Esophagus (tissue), 2 donors: ENCODE measurements around the gene MTUS2. TPM values are rescaled to one million over a fixed set of nuclear protein-coding genes. Genes with fewer than 3 reads are reported as not detected.
"Not testable (repeated sequence)": the region's sequence is repeated elsewhere in the genome, so short reads cannot be mapped to it uniquely, and the experiment has no call there.

Experiments used
- H3K27ac ChIP-seq, 2 donors: one replicate each; pipeline ENCODE4 v1.5.1; 2013; ENCODE audit warnings: low read depth in 2 of 2, mild to moderate bottlenecking in 2 of 2, inconsistent platforms in 1 of 2, low read length in 1 of 2, moderate library complexity in 1 of 2
- H3K27me3 ChIP-seq, 2 donors: one replicate each; pipeline ENCODE4 v1.6.1; 2013; ENCODE audit warnings: low read length in 2 of 2, control low read depth in 1 of 2, mild to moderate bottlenecking in 1 of 2; ENCODE audit not compliant: insufficient read depth in 2 of 2, control insufficient read depth in 1 of 2
- H3K36me3 ChIP-seq, 2 donors: one replicate each; pipeline ENCODE4 v1.6.1; 2013; ENCODE audit warnings: low read length in 1 of 2; ENCODE audit not compliant: control insufficient read depth in 2 of 2, insufficient read depth in 2 of 2
- H3K4me1 ChIP-seq, 2 donors: one replicate each; pipeline ENCODE4 v1.6.1; 2013; ENCODE audit warnings: low read length in 1 of 2; ENCODE audit not compliant: control insufficient read depth in 2 of 2, insufficient read depth in 2 of 2
- H3K4me3 ChIP-seq, 2 donors: one replicate each; pipeline ENCODE4 v1.5.1; 2013; ENCODE audit warnings: low read length in 2 of 2, mild to moderate bottlenecking in 2 of 2, low read depth in 1 of 2, moderate library complexity in 1 of 2
- H3K9me3 ChIP-seq, 2 donors: one replicate each; pipeline ENCODE4 v1.6.1; 2013; ENCODE audit warnings: mild to moderate bottlenecking in 2 of 2, low read depth in 1 of 2, low read length in 1 of 2, moderate library complexity in 1 of 2; ENCODE audit not compliant: control insufficient read depth in 2 of 2, insufficient read depth in 1 of 2
- WGBS, 2 donors: extraction: QIAGEN DNeasy Blood & Tissue Kit; methylation state at CpG; one replicate each; pipeline ENCODE4 v1.1.7; 2013; 5-methylcytosine and 5-hydroxymethylcytosine counted together
- polyA plus RNA-seq, 2 donors: library from polyadenylated mRNA; stranded (reverse); fragments of 200-250 nt; gene quantifications; one replicate each; pipeline ENCODE4 v1.2.3, GENCODE V29; 2013
- donor health status: healthy with polysubstance abuse.
- donor health status: Bipolar disorder and iron deficiency.

Gene MTUS2
- polyA plus RNA-seq, 2 donors: 0.20 to 0.33 TPM

DNA sequence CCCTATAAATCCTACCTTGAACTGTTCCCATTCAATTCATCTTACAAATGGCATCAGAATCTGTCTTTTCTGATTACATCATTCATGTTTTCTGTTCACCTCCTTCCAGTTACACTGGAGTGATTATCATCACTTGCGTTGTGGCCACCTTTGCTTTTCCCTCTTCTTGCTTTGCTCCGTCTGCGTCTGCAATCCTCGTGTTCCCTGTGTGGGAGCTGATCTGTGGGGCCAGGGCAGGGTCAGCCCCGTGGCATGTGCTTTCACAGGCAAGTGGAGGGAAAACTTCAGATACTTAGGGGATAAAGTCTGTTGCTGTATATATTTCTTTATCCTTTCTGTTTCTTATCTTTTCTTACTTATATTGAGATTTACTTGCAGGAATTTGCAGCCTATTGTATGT, 497.7 kb downstream of the MTUS2 start:
- H3K36me3 ChIP-seq: no peaks in the 10 kb centered on the region
- WGBS, 2 donors: 50 to 54% methylated on average over 5 of the region's 5 CpGs
- no peaks in the 10 kb centered on the region for H3K27me3 ChIP-seq
- no peak overlapping the region for H3K27ac ChIP-seq
- peaks cover 2 to 3% of the 10 kb centered on the region in 2 donors for H3K9me3 ChIP-seq
- no peak overlapping the region for H3K4me3 ChIP-seq
- H3K4me1 ChIP-seq: no peaks in the 10 kb centered on the region

- H3K36me3 ChIP-seq: no peaks in the 10 kb centered on the region
- H3K27me3 ChIP-seq: no peaks in the 10 kb centered on the region
- WGBS, 2 donors: 45 to 55% methylated on average over 6 of the region's 6 CpGs
- H3K9me3 ChIP-seq: peaks cover 3 to 4% of the 10 kb centered on the region in 2 donors
- H3K4me1 ChIP-seq: no peaks in the 10 kb centered on the region
- H3K4me3 ChIP-seq: no peak overlapping the region
- no peak overlapping the region for H3K27ac ChIP-seq
Measured at GRCh38 chr13:29318741-29319140, 498.6 kb downstream of the MTUS2 start.

DNA sequence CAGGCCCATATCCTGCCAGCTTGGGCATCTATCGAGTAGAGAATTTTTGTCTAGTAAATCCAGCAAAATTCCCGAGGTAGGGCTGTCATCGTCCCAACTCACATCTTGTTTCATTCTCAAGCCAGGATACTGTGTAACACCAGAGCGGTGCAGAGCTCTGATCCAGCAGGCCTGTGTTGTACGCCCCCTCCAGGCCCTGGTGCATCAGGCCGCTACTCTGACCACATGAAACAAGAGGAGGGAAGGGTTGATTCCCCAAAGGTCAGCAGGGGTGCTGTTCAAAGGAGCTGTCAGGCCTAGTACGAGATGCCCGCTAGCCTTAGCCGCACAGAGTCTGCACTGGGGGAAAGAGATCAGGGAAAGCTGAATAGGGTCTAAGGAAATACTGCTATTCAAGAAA, 499.3 kb downstream of the MTUS2 start:
- Histone ChIP-seq H3K9me3 (peaks cover 3 to 7% of the 10 kb centered on the region in 2 donors), H3K4me3 (no peak overlapping the region), H3K27me3 (no peaks in the 10 kb centered on the region), H3K4me1 (no peaks in the 10 kb centered on the region), H3K27ac (no peak overlapping the region), H3K36me3 (no peaks in the 10 kb centered on the region)
- WGBS, 2 donors: 78 to 80% methylated on average over 9 of the region's 9 CpGs

- no peak overlapping the region for H3K27ac ChIP-seq
- H3K4me1 ChIP-seq: no peaks in the 10 kb centered on the region
- no peak overlapping the region for H3K4me3 ChIP-seq
- 67 to 80% methylated on average over 9 of the region's 9 CpGs for WGBS, 2 donors
- H3K9me3 ChIP-seq: peaks cover 3 to 7% of the 10 kb centered on the region in 2 donors
- H3K27me3 ChIP-seq: no peaks in the 10 kb centered on the region
- H3K36me3 ChIP-seq: no peaks in the 10 kb centered on the region
Measured at GRCh38 chr13:29323954-29324353, 503.8 kb downstream of the MTUS2 start.

- Histone ChIP-seq H3K9me3 (peaks cover under 1 to 7% of the 10 kb centered on the region in 2 donors), H3K27ac (no peak overlapping the region), H3K4me3 (no peak overlapping the region), H3K4me1 (no peaks in the 10 kb centered on the region), H3K36me3 (no peaks in the 10 kb centered on the region), H3K27me3 (no peaks in the 10 kb centered on the region)
- WGBS, 2 donors: 78 to 80% methylated on average over 1 of the region's 1 CpG
Measured at GRCh38 chr13:29324601-29325000, 504.5 kb downstream of the MTUS2 start.

GRCh38 chr13:29328501-29328900, 508.4 kb downstream of the MTUS2 start:
- Histone ChIP-seq H3K27ac (no peak overlapping the region), H3K27me3 (no peaks in the 10 kb centered on the region), H3K9me3 (peaks cover 0 to 4% of the 10 kb centered on the region in 2 donors), H3K4me1 (no peaks in the 10 kb centered on the region), H3K4me3 (no peak overlapping the region), H3K36me3 (no peaks in the 10 kb centered on the region)
- 18 to 48% methylated on average over 2 of the region's 2 CpGs for WGBS, 2 donors

DNA sequence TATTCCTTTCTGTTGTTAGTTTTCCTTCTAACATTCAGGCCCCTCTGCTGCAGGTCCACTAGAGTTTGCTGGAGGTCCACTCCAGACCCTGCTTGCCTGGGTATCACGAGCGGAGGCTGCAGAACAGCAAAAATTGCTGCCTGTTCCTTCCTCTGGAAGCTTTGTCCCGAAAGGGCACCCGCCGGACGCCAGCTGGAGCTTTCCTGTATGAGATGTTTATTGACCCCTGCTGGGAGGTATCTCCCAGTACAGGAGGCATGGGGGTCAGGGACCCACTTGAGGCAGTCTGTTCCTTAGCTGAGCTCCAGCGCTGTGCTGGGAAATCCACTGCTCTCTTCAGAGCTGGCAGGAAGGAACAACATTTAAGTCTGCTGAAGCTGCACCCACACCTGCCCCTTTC, 516.2 kb downstream of the MTUS2 start:
- Histone ChIP-seq H3K4me3 (no peak overlapping the region), H3K9me3 (no peaks in the 10 kb centered on the region), H3K36me3 (no peaks in the 10 kb centered on the region), H3K4me1 (no peaks in the 10 kb centered on the region), H3K27me3 (no peaks in the 10 kb centered on the region), H3K27ac (no peak overlapping the region)
- 62 to 77% methylated on average over 7 of the region's 7 CpGs for WGBS, 2 donors

- 85 to 92% methylated on average over 44 of the region's 44 CpGs for WGBS, 2 donors
- no peaks in the 10 kb centered on the region for H3K4me1 ChIP-seq
- no peak overlapping the region for H3K27ac ChIP-seq
- H3K4me3 ChIP-seq: no peak overlapping the region
- H3K9me3 ChIP-seq: no peaks in the 10 kb centered on the region
- H3K27me3 ChIP-seq: no peaks in the 10 kb centered on the region
- no peaks in the 10 kb centered on the region for H3K36me3 ChIP-seq
Measured at GRCh38 chr13:29339386-29340272, 519.5 kb downstream of the MTUS2 start.

GRCh38 chr13:29345860-29346582, 525.9 kb downstream of the MTUS2 start:
- not testable (repeated sequence) for H3K27me3 ChIP-seq, H3K9me3 ChIP-seq, H3K4me1 ChIP-seq, H3K27ac ChIP-seq, H3K4me3 ChIP-seq, H3K36me3 ChIP-seq
- WGBS, 2 donors: 60 to 63% methylated on average over 5 to 7 of the region's 7 CpGs
